ENCODE measurements around the gene TMEM240. TPM values are rescaled to one million over a fixed set of nuclear protein-coding genes. Genes with fewer than 3 reads are reported as not detected.
"Not testable (repeated sequence)": the region's sequence is repeated elsewhere in the genome, so short reads cannot be mapped to it uniquely, and the experiment has no call there.

The TMEM240 gene
- total and polyA plus RNA-seq, 4 donors = 1.1 to 15.1 (median 7.0) TPM

DNA sequence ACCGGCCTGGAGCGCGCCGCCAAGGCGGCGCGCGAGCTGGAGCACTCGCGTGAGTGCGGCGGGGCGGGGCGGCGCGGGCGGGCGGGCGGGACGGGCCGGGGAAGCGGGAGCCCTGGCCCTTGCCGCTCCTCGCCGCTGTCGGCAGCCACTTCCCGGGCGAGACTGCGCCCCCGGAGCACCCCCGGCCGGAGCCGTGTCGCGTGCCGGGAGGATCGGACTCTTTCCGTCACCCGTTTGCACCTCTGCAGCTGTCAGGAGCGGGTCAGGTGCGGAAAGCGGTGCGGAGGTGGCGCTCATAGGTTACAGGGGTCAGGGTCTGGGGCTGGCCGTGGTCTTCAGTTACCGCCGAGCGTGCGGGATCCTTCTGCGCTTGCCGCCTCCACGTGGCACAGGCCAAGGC is 28.0 kb downstream of the TMEM240 start:
- ATAC-seq (ENCODE audit: low FRiP score); H3K27me3 ChIP-seq (ENCODE audit: control insufficient read depth in 1 of 2, insufficient read depth in 2 of 2, low read length in 1 of 2); H3K4me1 ChIP-seq (ENCODE audit: control insufficient read depth in 1 of 2, insufficient read depth in 2 of 2, low read length in 2 of 2); DNase-seq; H3K27ac ChIP-seq (ENCODE audit: low read depth in 1 of 2, low read length in 2 of 2); intact Hi-C loops (cut with DNase I); H3K9me3 ChIP-seq (ENCODE audit: control insufficient read depth, low read length); H3K36me3 ChIP-seq (ENCODE audit: control insufficient read depth in 1 of 2, insufficient read depth in 2 of 2, low read length in 1 of 2): not testable (repeated sequence)
- WGBS, 2 donors = 0% methylated on average over 21 to 49 of the region's 52 CpGs
- H3K4me3 ChIP-seq (ENCODE audit: low read length in 2 of 2) = peak overlapping the region; percentile 42 to 65

DNA sequence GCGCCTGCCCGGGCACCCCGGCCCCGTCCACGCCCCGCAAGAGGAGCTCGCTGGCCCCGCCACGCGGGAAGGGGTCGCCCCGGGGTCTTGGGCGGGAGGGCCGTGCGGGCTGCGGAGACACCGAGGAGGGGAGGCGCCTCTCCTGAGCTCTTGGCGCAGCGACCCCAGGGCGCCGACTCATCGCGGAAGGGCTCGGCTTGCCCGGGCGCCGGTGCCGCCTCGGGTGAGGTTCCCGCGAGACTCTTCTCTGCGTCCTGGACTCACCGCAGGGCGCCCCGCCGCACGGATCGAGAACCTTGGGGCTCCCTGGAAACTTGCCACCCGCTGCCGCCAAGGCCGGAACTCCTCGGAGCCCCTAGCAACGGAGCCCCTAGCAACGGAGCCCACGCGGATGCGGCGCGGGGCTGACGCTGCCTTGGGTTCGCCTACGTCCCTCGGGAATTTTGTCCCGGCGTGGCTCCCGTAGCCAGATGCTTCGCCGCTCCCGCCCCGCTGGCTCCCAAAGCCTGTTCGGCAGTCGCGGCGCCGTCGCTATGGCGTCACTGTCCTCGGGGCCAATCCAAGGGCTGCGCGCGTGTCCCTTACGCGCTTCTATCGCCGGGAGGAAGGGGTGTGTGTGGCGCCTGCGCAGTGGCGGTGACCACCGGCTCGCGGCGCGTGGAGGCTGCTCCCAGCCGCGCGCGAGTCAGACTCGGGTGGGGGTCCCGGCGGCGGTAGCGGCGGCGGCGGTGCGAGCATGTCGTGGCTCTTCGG is 28.7 kb downstream of the TMEM240 start, which contains the start of gene ATAD3A:
ATAD3A (plus strand) TSS at position 630 of the 753 bp plus-strand sequence; CDS start at position 737, 107 bp downstream.
- intact Hi-C loops (cut with DNase I) = loop anchor here in 1 of 2 donors (2.0 kb wide), 1 partner anchor 63 kb away; the partner anchor contains the start of gene SSU72
- Histone ChIP-seq H3K4me3 (ENCODE audit: low read length in 2 of 2) (peak within 1 kb of the TSS; percentile 63 to 89), H3K4me1 (ENCODE audit: control insufficient read depth in 1 of 2, insufficient read depth in 2 of 2, low read length in 2 of 2) (no peaks in the 10 kb centered on the region), H3K9me3 (ENCODE audit: control insufficient read depth, low read length) (no peaks in the 10 kb centered on the region), H3K27me3 (ENCODE audit: control insufficient read depth in 1 of 2, insufficient read depth in 2 of 2, low read length in 1 of 2) (no peaks in the 10 kb centered on the region), H3K27ac (ENCODE audit: low read depth in 1 of 2, low read length in 2 of 2) (peak within 1 kb of the TSS in 1 of 2 donors; percentile 77), H3K36me3 (ENCODE audit: control insufficient read depth in 1 of 2, insufficient read depth in 2 of 2, low read length in 1 of 2) (no peaks in the 10 kb centered on the region)
- peak; percentile 99 to 100 for DNase-seq
- ATAC-seq (ENCODE audit: low FRiP score) = peak; percentile 98
- 0% methylated on average over 87 to 99 of the region's 99 CpGs for WGBS, 2 donors

DNA sequence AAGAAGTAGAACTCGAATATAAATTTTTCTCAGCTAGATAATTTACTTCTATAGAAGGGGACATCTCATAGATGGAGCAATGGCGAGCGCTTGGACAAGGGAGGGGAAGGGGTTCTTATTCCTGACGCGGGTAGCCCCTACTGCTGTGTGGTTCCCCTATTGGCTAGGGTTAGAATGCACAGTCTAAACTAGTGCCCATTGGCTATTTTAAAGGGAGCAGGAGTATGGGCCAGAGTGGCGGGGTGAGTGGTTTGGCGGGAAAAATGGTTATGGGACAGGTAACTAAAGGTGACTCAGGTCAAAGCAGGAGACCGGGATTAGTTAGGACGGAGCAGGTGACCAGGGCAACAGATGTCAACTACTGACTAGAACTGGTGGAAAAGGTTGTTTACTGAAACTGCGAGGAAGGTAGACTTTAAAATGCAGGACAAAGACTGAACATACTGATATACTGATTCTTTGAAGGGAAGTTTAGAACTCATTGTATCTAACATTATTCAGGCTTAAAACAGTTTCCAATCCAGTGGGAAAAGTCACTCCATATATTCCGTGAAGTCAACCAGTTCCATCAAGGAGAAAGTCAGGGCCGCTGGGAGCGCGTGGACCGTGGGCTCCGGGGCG is 29.4 kb downstream of the TMEM240 start:
- Histone ChIP-seq H3K27me3 (ENCODE audit: control insufficient read depth in 1 of 2, insufficient read depth in 2 of 2, low read length in 1 of 2) (no peaks in the 10 kb centered on the region), H3K4me1 (ENCODE audit: control insufficient read depth in 1 of 2, insufficient read depth in 2 of 2, low read length in 2 of 2) (no peaks in the 10 kb centered on the region), H3K9me3 (ENCODE audit: control insufficient read depth, low read length) (no peaks in the 10 kb centered on the region), H3K4me3 (ENCODE audit: low read length in 2 of 2) (peak overlapping the region; percentile 63 to 89), H3K27ac (ENCODE audit: low read depth in 1 of 2, low read length in 2 of 2) (peak overlapping the region in 1 of 2 donors; percentile 77), H3K36me3 (ENCODE audit: control insufficient read depth in 1 of 2, insufficient read depth in 2 of 2, low read length in 1 of 2) (no peaks in the 10 kb centered on the region)
- no peak for ATAC-seq (ENCODE audit: low FRiP score)
- 12 to 13% methylated on average over 15 to 17 of the region's 17 CpGs for WGBS, 2 donors
- no peak for DNase-seq
- intact Hi-C loops (cut with DNase I) = loop anchor here in 1 of 2 donors (2.0 kb wide), 1 partner anchor 64 kb away; the partner anchor contains the start of gene SSU72

DNA sequence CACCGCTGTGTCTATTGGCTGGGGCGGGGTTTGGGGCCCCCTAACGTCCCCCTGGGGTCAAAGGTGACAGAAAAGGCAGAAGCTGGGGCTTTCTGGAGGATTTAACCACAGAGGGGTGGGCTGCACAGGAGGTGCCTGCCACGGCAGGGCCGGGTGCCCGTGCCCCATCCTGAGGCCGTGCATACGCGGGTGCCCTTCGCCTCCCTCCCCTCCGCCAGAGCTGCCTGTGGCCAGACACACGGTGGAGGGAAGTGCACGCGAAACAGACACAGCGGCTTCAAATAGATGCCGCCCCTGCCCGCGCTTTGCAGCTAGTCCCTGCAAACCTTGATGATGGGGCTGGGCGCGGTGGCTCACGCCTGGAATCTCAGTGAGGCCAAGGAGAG is 31.0 kb downstream of the TMEM240 start:
- H3K27me3 ChIP-seq (ENCODE audit: control insufficient read depth in 1 of 2, insufficient read depth in 2 of 2, low read length in 1 of 2); H3K4me1 ChIP-seq (ENCODE audit: control insufficient read depth in 1 of 2, insufficient read depth in 2 of 2, low read length in 2 of 2); H3K36me3 ChIP-seq (ENCODE audit: control insufficient read depth in 1 of 2, insufficient read depth in 2 of 2, low read length in 1 of 2); ATAC-seq (ENCODE audit: low FRiP score); H3K9me3 ChIP-seq (ENCODE audit: control insufficient read depth, low read length); DNase-seq; intact Hi-C loops (cut with DNase I); H3K27ac ChIP-seq (ENCODE audit: low read depth in 1 of 2, low read length in 2 of 2); H3K4me3 ChIP-seq (ENCODE audit: low read length in 2 of 2): not testable (repeated sequence)
- WGBS, 2 donors = 83 to 84% methylated on average over 12 to 19 of the region's 21 CpGs

DNA sequence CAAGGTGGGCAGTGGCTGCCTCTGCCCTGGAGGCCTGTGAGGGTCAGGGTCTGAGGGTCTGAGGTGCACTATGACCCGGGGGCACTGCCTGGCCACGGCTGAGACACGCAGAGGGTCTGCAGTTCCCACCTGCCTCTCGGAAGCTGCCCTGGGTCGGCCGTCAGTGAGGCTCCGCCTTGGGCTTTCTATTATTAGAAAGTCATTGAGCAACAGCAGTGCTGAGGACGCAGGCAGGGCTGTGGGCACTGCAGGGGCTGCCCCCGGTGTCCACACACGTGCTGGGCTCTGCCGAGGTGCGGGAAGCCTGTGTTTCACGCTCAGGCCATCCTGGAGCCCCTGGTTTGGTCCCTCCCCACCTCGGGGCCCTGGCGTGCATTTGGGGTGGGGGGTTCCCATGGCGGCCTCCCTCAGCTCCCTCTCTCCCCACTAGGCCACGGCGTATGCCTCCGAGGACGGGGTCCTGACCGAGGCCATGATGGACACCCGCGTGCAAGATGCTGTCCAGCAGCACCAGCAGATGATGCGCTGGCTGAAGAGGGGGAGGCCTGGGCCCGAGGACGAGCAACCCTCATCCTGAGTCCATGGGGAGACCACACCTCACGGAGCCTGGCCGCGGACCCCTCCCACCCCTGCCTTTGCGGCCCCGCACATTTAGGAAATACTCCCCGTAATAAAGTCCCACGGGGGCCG is 31.5 kb downstream of the TMEM240 start:
- not testable (repeated sequence) for H3K27ac ChIP-seq (ENCODE audit: low read depth in 1 of 2, low read length in 2 of 2); ATAC-seq (ENCODE audit: low FRiP score)
- 68 to 76% methylated on average over 21 to 33 of the region's 34 CpGs for WGBS, 2 donors

DNA sequence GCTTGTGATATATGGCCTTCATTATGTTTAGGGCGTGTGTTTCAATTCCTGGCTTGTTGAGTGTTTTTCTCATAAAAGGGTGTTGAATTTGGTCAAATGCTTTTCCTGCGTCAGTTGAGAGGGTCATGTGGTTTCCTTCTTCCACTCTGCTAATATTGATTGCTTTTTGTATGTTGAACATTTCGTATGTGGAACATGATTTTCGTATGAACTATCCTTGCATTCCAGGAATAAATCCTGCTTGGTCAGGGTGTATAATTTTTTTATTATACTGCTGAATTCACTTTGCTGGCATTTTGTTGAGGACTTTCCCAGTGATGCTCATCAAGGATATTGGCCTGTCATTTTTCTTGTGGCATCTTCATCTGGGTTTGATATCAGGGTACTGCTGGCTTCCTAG is 33.1 kb downstream of the TMEM240 start:
- H3K4me1 ChIP-seq (ENCODE audit: control insufficient read depth in 1 of 2, insufficient read depth in 2 of 2, low read length in 2 of 2) = no peaks in the 10 kb centered on the region

More for the DNA sequence above, 31.5 kb downstream of the TMEM240 start:
- intact Hi-C loops (cut with DNase I); H3K4me3 ChIP-seq (ENCODE audit: low read length in 2 of 2); H3K9me3 ChIP-seq (ENCODE audit: control insufficient read depth, low read length); DNase-seq; H3K36me3 ChIP-seq (ENCODE audit: control insufficient read depth in 1 of 2, insufficient read depth in 2 of 2, low read length in 1 of 2); H3K27me3 ChIP-seq (ENCODE audit: control insufficient read depth in 1 of 2, insufficient read depth in 2 of 2, low read length in 1 of 2); H3K4me1 ChIP-seq (ENCODE audit: control insufficient read depth in 1 of 2, insufficient read depth in 2 of 2, low read length in 2 of 2): not testable (repeated sequence)

DNA sequence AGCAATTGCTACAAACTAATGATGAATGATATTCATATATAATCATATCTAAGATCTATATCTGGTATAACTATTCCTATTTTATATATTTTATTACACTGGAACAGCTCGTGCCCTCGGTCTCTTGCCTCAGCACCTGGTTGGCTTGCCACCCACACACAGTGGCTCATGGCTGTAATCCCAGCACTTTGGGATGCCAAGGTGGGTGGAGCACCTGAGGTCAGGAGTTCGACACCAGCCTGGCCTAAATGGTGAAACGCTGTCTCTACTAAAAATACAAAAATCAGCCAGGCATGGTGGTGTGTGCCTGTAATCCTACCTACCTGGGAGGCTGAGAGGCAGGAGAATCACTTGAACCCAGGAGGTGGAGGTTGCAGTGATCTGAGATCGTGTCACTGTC is 34.6 kb downstream of the TMEM240 start:
- H3K27ac ChIP-seq (ENCODE audit: low read depth in 1 of 2, low read length in 2 of 2); H3K4me1 ChIP-seq (ENCODE audit: control insufficient read depth in 1 of 2, insufficient read depth in 2 of 2, low read length in 2 of 2); ATAC-seq (ENCODE audit: low FRiP score); intact Hi-C loops (cut with DNase I); H3K9me3 ChIP-seq (ENCODE audit: control insufficient read depth, low read length); H3K27me3 ChIP-seq (ENCODE audit: control insufficient read depth in 1 of 2, insufficient read depth in 2 of 2, low read length in 1 of 2); H3K36me3 ChIP-seq (ENCODE audit: control insufficient read depth in 1 of 2, insufficient read depth in 2 of 2, low read length in 1 of 2); H3K4me3 ChIP-seq (ENCODE audit: low read length in 2 of 2): not testable (repeated sequence)
- WGBS, 2 donors = 65% methylated on average over 5 of the region's 5 CpGs
- peak in 1 of 2 donors; percentile 53 for DNase-seq

More for the DNA sequence above, 33.1 kb downstream of the TMEM240 start:
- Histone ChIP-seq H3K27me3 (ENCODE audit: control insufficient read depth in 1 of 2, insufficient read depth in 2 of 2, low read length in 1 of 2) (no peaks in the 10 kb centered on the region), H3K9me3 (ENCODE audit: control insufficient read depth, low read length) (no peaks in the 10 kb centered on the region), H3K4me3 (ENCODE audit: low read length in 2 of 2) (no peak overlapping the region), H3K27ac (ENCODE audit: low read depth in 1 of 2, low read length in 2 of 2) (no peak overlapping the region), H3K36me3 (ENCODE audit: control insufficient read depth in 1 of 2, insufficient read depth in 2 of 2, low read length in 1 of 2) (no peaks in the 10 kb centered on the region)
- DNase-seq (no peak), ATAC-seq (ENCODE audit: low FRiP score) (no peak)
- WGBS, 2 donors = 96% methylated on average over 4 of the region's 4 CpGs
- intact Hi-C loops (cut with DNase I) = no loop called here

DNA sequence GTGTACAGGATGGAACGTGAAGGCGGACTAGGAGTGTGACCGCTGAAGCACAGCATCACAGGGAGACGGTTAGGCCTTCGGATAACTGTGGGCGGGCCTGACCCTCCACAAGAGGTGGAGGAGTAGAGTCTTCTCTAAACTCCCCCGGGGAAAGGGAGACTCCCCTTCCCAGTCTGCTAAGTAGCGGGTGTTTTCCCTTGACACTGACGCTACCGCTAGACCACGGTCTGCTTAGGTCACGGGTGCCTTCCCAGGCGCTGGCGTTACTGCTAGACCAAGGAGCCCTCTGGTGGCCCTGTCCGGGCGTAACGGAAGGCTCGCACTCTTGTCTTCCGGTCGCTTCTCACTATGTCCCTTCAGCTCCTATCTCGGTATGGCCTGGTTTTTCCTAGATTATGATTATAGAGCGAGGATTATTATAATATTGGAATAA is 35.0 kb downstream of the TMEM240 start:
- H3K9me3 ChIP-seq (ENCODE audit: control insufficient read depth, low read length); H3K27me3 ChIP-seq (ENCODE audit: control insufficient read depth in 1 of 2, insufficient read depth in 2 of 2, low read length in 1 of 2); H3K4me3 ChIP-seq (ENCODE audit: low read length in 2 of 2); intact Hi-C loops (cut with DNase I); H3K4me1 ChIP-seq (ENCODE audit: control insufficient read depth in 1 of 2, insufficient read depth in 2 of 2, low read length in 2 of 2); ATAC-seq (ENCODE audit: low FRiP score); H3K36me3 ChIP-seq (ENCODE audit: control insufficient read depth in 1 of 2, insufficient read depth in 2 of 2, low read length in 1 of 2); H3K27ac ChIP-seq (ENCODE audit: low read depth in 1 of 2, low read length in 2 of 2): not testable (repeated sequence)
- WGBS, 2 donors = 19 to 37% methylated on average over 8 to 17 of the region's 22 CpGs
- DNase-seq = peak in 1 of 2 donors; percentile 77
